Posterior cingulate gyrus (tissue), 11 donors: ENCODE results near the gene DNAH1.
"Not testable (repeated sequence)": the region's sequence is repeated elsewhere in the genome, so short reads cannot be mapped to it uniquely, and the experiment has no call there.

Source experiments
- DNase-seq, 10 donors: peaks; one replicate each; pipeline versions ENCODE4 v3.0.0 to v3.0.0-alpha.2; 2020 to 2021; ENCODE audit warnings: mixed read lengths in 3 of 10
- intact Hi-C: fragments of 100-400 bp; cut with DNase I; formaldehyde crosslinking; loops from one replicate; pipeline ENCODE4 v1.15.1; 2023

DNAH1 gene

DNA sequence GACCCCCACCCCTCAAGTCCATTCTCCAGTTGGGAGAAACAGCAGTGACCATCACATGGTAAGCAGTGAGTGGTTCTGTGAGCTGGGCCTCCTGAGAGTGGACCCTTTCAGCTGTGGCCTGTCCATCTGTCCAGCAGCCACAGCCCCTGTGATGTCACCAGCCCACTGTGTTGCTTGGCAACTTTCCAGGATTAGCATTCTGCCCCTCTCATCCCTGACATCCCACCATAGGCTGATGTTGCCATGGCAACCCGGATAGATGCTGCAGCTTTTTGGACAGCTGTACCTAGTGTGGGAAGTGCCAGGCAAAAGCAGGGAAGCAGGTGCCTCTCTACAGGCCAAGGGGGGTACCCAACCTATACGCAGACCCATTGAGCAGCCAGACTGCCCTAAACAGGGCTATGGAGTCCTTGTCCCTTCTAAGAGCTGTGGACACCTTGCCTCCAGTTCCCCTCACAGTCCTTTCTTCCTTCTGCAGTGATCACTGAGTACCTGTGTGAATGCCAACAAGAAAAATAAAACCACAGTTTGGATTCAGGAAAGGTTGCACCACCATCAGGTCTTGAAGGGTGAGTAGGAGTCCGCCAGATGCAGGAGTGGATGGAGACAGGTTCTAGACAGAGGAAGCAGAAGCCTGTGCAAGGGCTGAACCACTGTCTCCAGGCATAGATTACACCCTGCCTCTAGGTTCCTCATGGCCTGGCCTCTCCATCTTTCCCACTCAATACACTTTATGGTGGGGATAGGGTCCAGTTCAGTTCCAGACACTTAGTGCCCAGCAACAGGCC lies at the start of gene DNAH1:
Gene DNAH1 (plus strand): TSS at position 343 of the 788 bp plus-strand sequence. CDS start 6,124 bp downstream, outside the sequence.
- DNase-seq: peak in 3 of 10 donors; percentile 16 to 30 (median 27)
- intact Hi-C loops: no loop called here

- DNase-seq: no peak
- intact Hi-C loops: no loop called here
These were observed 48.1 kb upstream of the DNAH1 start for GRCh38 chr3:52268036-52268435.

GRCh38 chr3:52269776-52270175 lies 46.3 kb upstream of the DNAH1 start:
- no peak for DNase-seq
- intact Hi-C loops: no loop called here

- DNase-seq: no peak
- intact Hi-C loops: no loop called here
These were observed 45.8 kb upstream of the DNAH1 start for GRCh38 chr3:52270252-52270754.

GRCh38 chr3:52272172-52272571 lies 43.9 kb upstream of the DNAH1 start:
- intact Hi-C loops, DNase-seq: not testable (repeated sequence)

DNA sequence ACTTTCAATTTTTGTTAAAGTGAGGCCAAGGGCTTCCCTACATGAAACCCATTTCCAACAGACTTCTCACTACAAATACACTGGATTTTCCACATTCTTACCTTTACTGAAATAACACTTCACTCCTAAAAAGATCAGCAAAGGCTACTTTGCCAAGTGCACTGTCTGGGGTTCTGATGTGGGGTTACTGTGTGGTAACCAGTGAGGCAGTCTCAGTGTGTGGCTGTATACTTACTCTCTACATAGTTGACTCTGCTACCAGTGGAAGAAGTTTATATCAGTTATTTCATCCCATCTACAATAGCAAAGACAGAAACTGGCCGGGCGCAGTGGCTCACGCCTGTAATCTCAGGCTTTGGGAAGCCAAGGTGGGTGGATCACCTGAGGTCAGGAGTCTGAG lies 43.3 kb upstream of the DNAH1 start:
- intact Hi-C loops: no loop called here
- no peak for DNase-seq

DNA sequence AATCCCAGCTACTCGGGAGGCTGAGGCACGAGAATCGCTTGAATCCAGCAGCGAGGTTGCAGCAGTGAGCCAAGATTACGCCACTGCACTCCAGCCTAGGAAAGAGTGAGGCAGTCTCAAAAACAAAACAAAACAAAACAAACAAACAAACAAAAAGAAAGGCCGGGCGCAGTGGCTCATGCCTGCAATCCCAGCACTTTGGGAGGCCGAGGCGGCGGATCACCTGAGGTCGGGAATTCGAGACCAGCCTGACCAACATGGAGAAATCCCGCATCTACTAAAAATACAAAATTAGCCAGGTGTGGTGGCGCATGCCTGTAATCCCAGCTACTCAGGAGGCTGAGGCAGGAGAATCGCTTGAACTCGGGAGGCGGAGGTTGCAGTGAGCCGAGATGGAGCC lies 41.3 kb upstream of the DNAH1 start:
- peak in 2 of 10 donors; percentile 38 to 80 for DNase-seq
- intact Hi-C loops: loop anchor here (5.0 kb wide), 1 partner anchor 77 kb away; the partner anchor contains the start of gene ALAS1

DNA sequence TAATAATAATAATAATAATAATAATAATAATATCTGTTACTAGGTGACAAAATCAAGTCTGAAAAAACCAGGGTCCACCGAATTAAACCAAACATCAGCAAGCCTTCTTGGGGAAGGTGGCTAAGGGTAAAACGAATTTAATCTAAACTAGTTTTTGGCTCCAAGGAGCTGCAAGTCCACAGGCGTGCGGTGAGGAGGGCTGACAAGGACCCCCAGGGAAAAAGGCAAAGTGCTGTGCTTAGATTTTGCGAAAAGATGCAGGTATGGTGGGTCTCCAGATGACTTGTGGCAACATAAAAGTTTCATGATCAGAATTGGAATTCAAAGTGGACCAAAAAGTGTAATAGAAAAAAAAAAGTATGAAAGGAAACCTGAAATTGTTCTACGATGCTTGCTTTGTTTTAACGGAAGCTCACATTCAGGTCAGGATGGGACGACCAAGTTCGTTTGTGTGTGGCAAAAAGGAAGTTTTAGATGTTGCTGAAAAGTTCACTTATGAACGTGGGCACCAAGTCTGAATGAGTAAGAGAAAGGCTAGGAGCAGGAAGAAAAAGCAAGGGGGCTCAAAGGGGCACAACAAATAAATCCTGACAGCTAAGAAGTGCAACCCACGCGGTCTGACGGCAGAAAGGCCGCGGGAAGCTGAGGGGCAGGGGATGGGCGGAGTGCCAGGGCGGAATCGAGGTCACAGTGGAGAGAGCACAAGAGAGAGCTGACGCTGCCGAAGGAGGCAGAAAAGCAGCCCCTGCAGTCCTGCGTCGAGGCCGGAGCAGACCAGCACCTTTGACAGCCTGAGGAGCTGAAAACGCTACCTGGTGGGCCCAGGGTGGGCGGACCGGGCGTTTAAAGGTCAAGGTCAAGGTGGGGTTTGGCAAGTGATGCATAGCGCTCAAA lies 38.8 kb upstream of the DNAH1 start:
- intact Hi-C loops: loop anchor here (5.0 kb wide), 1 partner anchor 80 kb away; the partner anchor contains the start of gene ALAS1

DNA sequence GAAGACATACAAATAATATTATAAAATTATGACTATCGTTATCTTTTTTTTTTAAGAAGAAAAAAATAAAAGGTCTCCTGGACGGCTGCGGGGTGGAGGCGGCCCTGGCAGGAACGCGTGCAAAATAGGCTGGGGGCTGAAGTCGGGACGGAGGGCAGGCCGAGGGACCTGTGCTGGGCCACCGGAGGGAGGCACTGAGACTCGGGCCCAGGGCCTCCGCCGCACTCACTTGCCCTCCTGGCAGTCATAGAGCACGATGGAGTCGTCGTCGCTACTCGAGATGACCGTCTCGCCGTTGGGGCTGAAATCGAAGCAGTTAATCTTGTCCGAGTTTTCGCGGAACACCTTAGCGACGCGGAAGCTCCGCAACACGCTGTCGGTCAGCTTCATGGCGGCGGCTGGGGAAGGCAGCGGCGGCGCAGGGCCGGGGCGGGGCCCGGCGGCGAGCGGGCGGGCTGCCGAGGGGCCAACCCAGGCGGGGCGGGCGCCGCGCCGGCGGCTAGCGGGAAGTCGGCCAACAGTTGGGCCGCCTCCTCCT lies 38.1 kb upstream of the DNAH1 start:
- intact Hi-C loops: loop anchor here (2.0 to 5.0 kb wide), 2 partner anchors 39 to 81 kb away; partner anchors contain the start of genes ALAS1 and TWF2
- DNase-seq: peak in 5 of 10 donors; percentile 32 to 90 (median 58)

More for the DNA sequence above, 38.8 kb upstream of the DNAH1 start:
- peak; percentile 48 to 94 (median 58) for DNase-seq

- peak; percentile 97 to 100 (median 98) for DNase-seq
- intact Hi-C loops: loop anchor here (2.0 to 5.0 kb wide), 2 partner anchors 40 to 81 kb away; partner anchors contain the start of genes ALAS1 and TWF2
These were observed 37.5 kb upstream of the DNAH1 start, which contains the start of gene WDR82 for GRCh38 chr3:52278510-52279069. TSS of gene WDR82 (minus strand) at chr3:52278649. CDS start at chr3:52278361, 288 bp downstream.

DNA sequence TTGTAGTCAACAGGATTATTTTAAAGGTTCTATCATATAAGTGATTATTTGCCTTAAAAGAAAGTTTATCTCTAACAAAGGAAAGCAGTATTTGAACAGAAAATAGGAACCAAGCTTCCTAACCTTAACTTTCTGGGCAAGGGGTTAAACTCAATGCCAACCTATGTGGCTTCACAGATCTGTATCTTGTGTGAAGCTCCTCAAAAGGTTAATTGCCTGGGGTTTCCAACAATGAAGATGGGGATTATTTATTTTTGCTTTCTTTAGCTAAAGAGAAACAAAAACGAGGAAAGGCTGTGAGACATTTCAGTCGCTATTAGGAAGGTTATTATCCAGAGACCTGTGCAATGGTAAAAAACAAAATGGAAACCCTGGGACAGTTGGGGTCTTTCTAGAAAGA lies 36.5 kb upstream of the DNAH1 start:
- no peak for DNase-seq
- intact Hi-C loops: loop anchor here (2.0 to 5.0 kb wide), 2 partner anchors 41 to 82 kb away; partner anchors contain the start of genes ALAS1 and TWF2

- DNase-seq: no peak
- intact Hi-C loops: no loop called here
These were observed 36.1 kb upstream of the DNAH1 start for GRCh38 chr3:52280050-52280461.

DNA sequence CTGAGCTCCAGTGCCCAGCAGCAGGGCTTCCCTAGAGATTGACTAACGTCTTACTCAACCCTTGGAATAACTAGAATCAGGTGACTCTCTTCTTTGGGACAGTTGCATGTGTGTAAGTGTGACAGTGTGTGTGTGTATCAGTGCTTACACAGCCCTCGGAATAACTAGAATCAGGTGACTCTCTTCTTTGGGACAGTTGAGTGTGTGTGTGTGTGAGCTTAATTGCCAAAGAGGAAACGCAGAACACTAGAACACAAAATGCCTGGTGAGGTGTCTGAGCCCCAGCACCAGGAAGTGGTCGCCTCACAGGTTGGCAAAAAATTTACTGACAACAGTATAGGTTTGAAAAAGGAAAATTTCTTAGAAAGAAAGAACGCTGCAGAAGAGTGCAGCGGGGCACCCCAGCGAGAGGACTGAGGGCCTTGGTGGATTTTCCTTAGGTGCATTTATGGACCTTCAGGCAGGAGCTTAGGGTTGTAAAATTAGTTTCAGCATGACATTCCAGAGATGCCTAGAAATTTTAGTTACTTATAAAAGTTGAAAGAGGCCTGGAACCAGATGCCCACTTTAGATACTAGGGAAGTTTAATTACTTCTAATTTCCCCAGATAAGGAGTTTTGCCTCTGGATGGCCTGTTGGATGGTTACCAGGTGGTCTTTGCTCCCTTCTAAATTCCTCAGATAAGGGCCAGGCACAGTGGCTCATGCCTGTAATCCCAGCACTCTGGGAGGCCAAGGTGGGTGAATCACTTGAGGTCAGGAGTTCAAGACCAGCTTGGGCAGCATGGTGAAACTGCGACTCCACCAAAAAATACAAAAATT lies 33.9 kb upstream of the DNAH1 start:
- no peak for DNase-seq
- intact Hi-C loops: no loop called here

DNA sequence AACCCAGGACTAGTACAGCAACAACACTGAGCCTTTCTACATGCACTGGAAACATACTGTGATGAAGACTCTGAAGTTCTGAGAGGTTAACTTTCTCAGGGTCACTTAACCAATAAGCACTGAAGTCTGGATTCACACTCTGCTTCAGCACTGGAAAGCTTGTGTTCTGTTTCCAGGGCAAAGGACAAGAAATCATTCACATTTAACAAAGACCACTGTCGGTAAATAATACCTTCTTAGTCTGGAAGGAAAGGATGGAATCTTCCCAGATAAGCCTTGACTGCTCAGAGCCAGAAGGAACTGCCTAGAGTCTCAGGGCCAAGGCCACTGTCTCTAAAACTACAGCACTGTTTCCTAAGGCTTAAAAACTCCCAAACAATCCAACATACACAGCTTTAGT lies 32.8 kb upstream of the DNAH1 start:
- no peak for DNase-seq
- intact Hi-C loops: no loop called here

DNA sequence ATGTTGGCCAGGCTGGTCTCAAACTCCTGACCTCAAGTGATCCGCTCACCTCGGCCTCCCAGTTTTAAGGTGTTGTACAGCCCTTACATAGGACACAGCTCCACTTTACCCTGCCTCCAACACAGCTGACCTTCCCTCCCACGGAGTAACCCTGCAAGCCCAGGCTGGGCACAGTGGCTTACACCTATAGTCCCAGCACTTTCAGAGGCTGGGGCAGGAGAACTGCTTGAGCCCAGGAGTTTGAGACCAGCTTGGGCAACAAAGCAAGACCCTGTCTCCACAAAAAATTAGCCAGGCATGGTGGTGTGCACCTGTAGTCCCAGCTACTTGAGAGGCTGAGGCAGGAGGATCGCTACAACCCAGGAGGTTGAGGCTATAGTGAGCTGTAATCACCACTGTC lies 32.1 kb upstream of the DNAH1 start:
- intact Hi-C loops: not testable (repeated sequence)

DNA sequence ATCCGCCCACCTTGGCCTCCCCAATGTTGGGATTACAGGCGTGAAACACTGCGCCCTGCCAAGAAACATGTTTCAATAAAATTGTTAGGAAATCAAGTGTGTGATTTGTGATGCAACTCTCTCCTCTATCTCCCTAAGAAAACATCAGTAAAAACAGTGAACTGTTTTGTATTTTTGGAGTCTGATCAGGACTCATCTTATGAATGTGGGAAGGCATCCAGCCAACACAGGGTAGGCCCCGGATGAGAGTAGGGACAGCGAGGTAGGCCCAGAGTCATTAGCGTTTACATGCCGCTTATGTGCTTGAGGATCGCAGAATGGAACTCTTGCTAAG lies 29.4 kb upstream of the DNAH1 start:
- intact Hi-C loops: no loop called here
- peak in 3 of 10 donors; percentile 27 to 71 (median 63) for DNase-seq

More for the DNA sequence above, 32.1 kb upstream of the DNAH1 start:
- peak in 2 of 10 donors; percentile 46 to 64 for DNase-seq

DNA sequence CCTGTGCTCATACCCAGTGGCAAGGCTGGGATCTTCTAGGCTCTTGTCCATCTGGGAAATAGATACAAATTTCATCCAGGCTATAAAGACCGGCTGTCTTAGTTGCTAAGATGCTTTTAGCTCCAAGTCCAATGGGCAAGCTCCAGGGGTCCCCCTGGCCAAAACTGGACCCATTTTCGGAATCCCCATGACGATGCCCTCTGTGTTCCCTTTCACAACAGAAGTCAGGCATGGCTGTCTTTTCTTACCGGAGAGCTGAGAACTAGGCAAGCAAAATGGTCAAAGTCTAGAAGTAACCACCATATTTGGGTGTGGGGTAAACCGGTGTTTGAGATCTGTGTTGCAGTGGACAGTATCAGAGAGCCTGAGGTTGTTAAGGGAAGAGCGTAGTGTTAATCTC lies 27.4 kb upstream of the DNAH1 start:
- intact Hi-C loops: no loop called here
- peak in 2 of 10 donors; percentile 20 to 52 for DNase-seq

DNA sequence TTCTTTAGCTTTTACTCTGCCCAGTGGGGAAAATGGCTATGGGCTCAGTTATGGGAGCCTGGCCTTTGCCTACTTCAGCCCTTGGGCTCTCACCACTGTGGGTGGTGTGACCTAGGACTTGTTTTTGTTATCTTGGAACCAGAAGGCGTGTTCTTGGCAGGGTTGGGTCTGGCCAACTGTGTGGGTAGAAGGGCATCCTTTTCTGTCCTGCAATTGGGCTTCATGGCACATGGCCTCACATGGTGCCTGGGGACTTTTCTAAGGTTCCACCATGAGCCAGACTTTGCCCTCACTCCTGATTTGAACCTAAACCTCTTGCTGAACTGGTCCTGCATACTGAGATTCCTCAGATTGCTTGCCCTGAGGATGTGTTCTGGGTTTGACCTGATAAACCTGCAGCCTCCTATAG lies 26.8 kb upstream of the DNAH1 start:
- intact Hi-C loops: no loop called here
- DNase-seq: peak in 1 of 10 donors; percentile 24
